GM12878 (cell line): ENCODE results near the gene PPP1R13L. TPM values are rescaled to one million over a fixed set of nuclear protein-coding genes. Genes with fewer than 3 reads are reported as not detected.
A peak's percentile ranks its signal among the peaks of the same experiment; 100 is the strongest.

Experiments used
- ATAC-seq: fragments of 200-7000 bp; cut with Tn5 transposase; 3 replicates; pipeline ENCODE4 v1.9.1; 2020; ENCODE audit warnings: mild to moderate bottlenecking, moderate library complexity
- BruUV-seq: library from RNA; stranded (reverse); fragments of 400-500 nt; replicated peaks from 2 replicates; lab custom pipeline; 2021; lab: Mats Ljungman, UMichigan
- CTCF ChIA-PET: fragments of 300-600 bp; sonication (Branson Sonifier 250); formaldehyde crosslinking; extraction: SDS; loops from one replicate; lab custom pipeline; 2021; ENCODE audit warnings: inconsistent platforms; lab: Yijun Ruan, JAX
- POLR2A ChIA-PET: fragments of 350-600 bp; formaldehyde crosslinking; extraction: SDS; loops from one replicate; lab custom pipeline; 2021; ENCODE audit warnings: inconsistent platforms; lab: Charles Lee
- RAD21 ChIA-PET: fragments of 300-600 bp; sonication (Branson Sonifier 250); formaldehyde crosslinking; loops from one replicate; lab custom pipeline; 2023; ENCODE audit warnings: antibody characterized with exemption; ENCODE audit not compliant: unreplicated experiment; lab: Charles Lee
- SMC1A ChIA-PET: fragments of 300-600 bp; sonication (Branson Sonifier 250); formaldehyde crosslinking; loops from one replicate; lab custom pipeline; 2023; ENCODE audit not compliant: unreplicated experiment, uncharacterized antibody; lab: Charles Lee
- DNase-seq: peaks from one replicate; pipeline ENCODE4 v3.0.0-alpha.2; 2011; ENCODE audit warnings: low read depth, low spot score
- FAIRE-seq: peaks from 3 replicates; lab custom pipeline; 2011; peaks lifted over from hg19 to GRCh38; lab: Jason Lieb, UNC
- H2AFZ ChIP-seq: 2 replicates; pipeline ENCODE4 v1.6.0; 2011; ENCODE audit warnings: low read depth, low read length, control low read depth; ENCODE audit not compliant: control insufficient read depth
- H3K27ac ChIP-seq: 2 replicates; pipeline ENCODE4 v1.5.1; 2011; ENCODE audit warnings: control low read depth; ENCODE audit not compliant: control insufficient read depth, insufficient read depth
- H3K27me3 ChIP-seq, 2 experiments: replicated peaks in 1 of 2; 2 replicates each; pipeline versions ENCODE4 v1.6.0 to v1.6.1; 2011; ENCODE audit warnings: low read length in 1 of 2; ENCODE audit not compliant: control insufficient read depth in 2 of 2, insufficient read depth in 2 of 2
- H3K36me3 ChIP-seq, 2 experiments: 2 replicates each; pipeline ENCODE4 v1.5.1; 2011; ENCODE audit warnings: low read length in 1 of 2; ENCODE audit not compliant: control insufficient read depth in 2 of 2, insufficient read depth in 2 of 2
- H3K4me1 ChIP-seq: 2 replicates; pipeline ENCODE4 v1.6.1; 2011; ENCODE audit warnings: mild to moderate bottlenecking, low read length, moderate library complexity, mixed read lengths; ENCODE audit not compliant: control insufficient read depth, insufficient read depth
- H3K4me2 ChIP-seq: 2 replicates; pipeline ENCODE4 v1.6.0; 2011; ENCODE audit warnings: control low read depth; ENCODE audit not compliant: control insufficient read depth, insufficient read depth
- H3K4me3 ChIP-seq: fragments of 200-600 bp; sonication (generic); 2 replicates; pipeline ENCODE4 v1.5.1; 2016
- H3K79me2 ChIP-seq: 2 replicates; pipeline ENCODE4 v1.6.0; 2011; ENCODE audit warnings: low read length; ENCODE audit not compliant: control insufficient read depth, insufficient read depth
- H3K9ac ChIP-seq: 2 replicates; pipeline ENCODE4 v1.8.0; 2011; ENCODE audit warnings: low read length, control low read depth, mixed read lengths; ENCODE audit not compliant: control insufficient read depth, insufficient read depth
- H3K9me3 ChIP-seq: replicated peaks from 3 replicates; pipeline ENCODE4 v1.5.1; 2011; ENCODE audit warnings: mild to moderate bottlenecking, low read length; ENCODE audit not compliant: control insufficient read depth, insufficient read depth
- H4K20me1 ChIP-seq: 2 replicates; pipeline ENCODE4 v1.6.0; 2011; ENCODE audit not compliant: control insufficient read depth, insufficient read depth
- BHLHE40 ChIP-seq, 2 experiments: fragments of 450-650 bp in 1 of 2; IDR thresholded peaks; 2 replicates each; pipeline ENCODE4 v1.6.1; 2011 to 2017; ENCODE audit warnings: low read depth in 2 of 2, borderline replicate concordance in 1 of 2, improper control_type of control experiment in 1 of 2, low read length in 1 of 2, mild to moderate bottlenecking in 1 of 2
- CHD4 ChIP-seq: fragments of 200-600 bp; sonication (generic); IDR thresholded peaks from 2 replicates; pipeline ENCODE4 v1.6.1; 2016; ENCODE audit warnings: mild to moderate bottlenecking
- DPF2 ChIP-seq: fragments of 450-650 bp; IDR thresholded peaks from 2 replicates; pipeline ENCODE4 v1.6.1; 2017; ENCODE audit warnings: mild to moderate bottlenecking
- IKZF1 ChIP-seq: fragments of 450-650 bp; conservative IDR thresholded peaks from 2 replicates; pipeline ENCODE4 v1.6.1; 2017; ENCODE audit warnings: antibody characterized with exemption, mild to moderate bottlenecking
- KDM1A ChIP-seq: fragments of 200-600 bp; sonication (generic); IDR thresholded peaks from 2 replicates; pipeline ENCODE4 v1.6.1; 2016; ENCODE audit warnings: borderline replicate concordance
- MEF2A ChIP-seq: IDR thresholded peaks from 2 replicates; pipeline ENCODE4 v1.6.1; 2011; ENCODE audit warnings: low read depth, mild to moderate bottlenecking, low read length, moderate library complexity; ENCODE audit not compliant: insufficient read depth
- MEF2B ChIP-seq: fragments of 450-650 bp; IDR thresholded peaks from 2 replicates; pipeline ENCODE4 v1.6.1; 2018; ENCODE audit warnings: mild to moderate bottlenecking, moderate library complexity; ENCODE audit not compliant: partially characterized antibody, poor library complexity, severe bottlenecking
- MYC ChIP-seq: IDR thresholded peaks from 2 replicates; pipeline ENCODE4 v1.6.1; 2011; ENCODE audit warnings: mild to moderate bottlenecking, low read length, moderate library complexity, inconsistent platforms; ENCODE audit not compliant: insufficient read depth, insufficient replicate concordance, insufficient read length, severe bottlenecking
- PML ChIP-seq: IDR thresholded peaks from 2 replicates; pipeline ENCODE4 v1.6.1; 2012; ENCODE audit warnings: low read length, inconsistent platforms
- SMAD5 ChIP-seq: IDR thresholded peaks from 2 replicates; pipeline ENCODE4 v1.6.1; 2016; ENCODE audit warnings: antibody characterized with exemption, low read depth
- SMARCA5 ChIP-seq: fragments of 450-650 bp; IDR thresholded peaks from 2 replicates; pipeline ENCODE4 v1.6.1; 2017; ENCODE audit warnings: mild to moderate bottlenecking
- ZNF217 ChIP-seq: fragments of 450-650 bp; IDR thresholded peaks from 2 replicates; pipeline ENCODE4 v1.6.1; 2017; ENCODE audit warnings: antibody characterized with exemption, mild to moderate bottlenecking
- WGBS: methylation state at CpG from one replicate; pipeline ENCODE4 v1.1.6; 2016; ENCODE audit warnings: low lambda C conversion rate; ENCODE audit not compliant: insufficient replicate concordance, insufficient coverage; ENCODE audit errors: missing lambda C conversion rate; 5-methylcytosine and 5-hydroxymethylcytosine counted together
- in situ Hi-C: fragments of 300-500 bp; cut with MboI; formaldehyde crosslinking; loops from 9 replicates; pipeline ENCODE4 v1.14.3; 2018; ENCODE audit warnings: mixed read lengths
- intact Hi-C: fragments of 100-400 bp; cut with micrococcal nuclease; formaldehyde crosslinking; loops from one replicate; pipeline ENCODE4 v1.14.2; 2022; ENCODE audit not compliant: unreplicated experiment
- polyA plus RNA-seq, 11 experiments: library from polyadenylated mRNA; depleted of rRNA in 4 of 11; unstranded in 6 of 11; stranded (reverse) in 5 of 11; fragments of >200 nt; fragmentation: Nextera tagmentation in 4 of 11; fragmentation: Illumina TruSeq in 1 of 11; extraction: Ambion mirVana in 4 of 11; extraction: Trizol in 1 of 11; gene quantifications; 1 replicate in 1 of 11; 2 replicates in 10 of 11; pipeline versions ENCODE4 v1.2.1 to v1.2.3, GENCODE V29; 2011 to 2016; ENCODE audit warnings: inconsistent platforms in 2 of 11, missing spikeins in 2 of 11, low read depth in 1 of 11
- total RNA-seq, 4 experiments: library from RNA; depleted of rRNA in 3 of 4; stranded (reverse); fragments of >200 nt in 3 of 4; fragmentation: Illumina TruSeq in 1 of 4; extraction: Trizol in 1 of 4; gene quantifications; 2 replicates each; pipeline versions ENCODE4 v1.2.1 to v1.2.3, GENCODE V29; 2013 to 2021
- TF ChIP-seq, protein P1 (sequence below), 3 experiments: IDR thresholded peaks in 2 of 3; conservative IDR thresholded peaks in 1 of 3; 2 replicates each; pipeline ENCODE4 v1.5.1; 2011; ENCODE audit warnings: low read depth in 3 of 3, low read length in 3 of 3, mild to moderate bottlenecking in 3 of 3, control low read depth in 2 of 3, moderate library complexity in 2 of 3, inconsistent platforms in 1 of 3, mixed read lengths in 1 of 3; ENCODE audit not compliant: control insufficient read depth in 2 of 3, insufficient read depth in 1 of 3; ENCODE audit errors: extremely low read depth in 1 of 3

Gene PPP1R13L
- total and polyA plus RNA-seq, 10 of the 15 experiments (the other 5 are each of a cell fraction or from before 2014, with no cell fraction given): 0.40 to 10.0 (median 2.5) TPM

- Histone ChIP-seq H3K27me3 (no peaks in the 10 kb centered on the region), H3K9me3 (no peaks in the 10 kb centered on the region), H2AFZ (peak overlapping the region; percentile 81), H3K36me3 (no peaks in the 10 kb centered on the region), H4K20me1 (no peaks in the 10 kb centered on the region), H3K4me3 (peak overlapping the region; percentile 98), H3K4me2 (peak overlapping the region; percentile 100), H3K4me1 (peaks cover 8% of the 10 kb centered on the region; the same call in 1 of the 2 replicates), H3K9ac (peak overlapping the region; percentile 70)
- FAIRE-seq (no peak), DNase-seq (no peak), ATAC-seq (peak; percentile 32)
- 3% methylated on average over 61 of the region's 73 CpGs for WGBS
- in situ Hi-C loops (no loop called here), intact Hi-C loops (loop anchor here (1.0 kb wide), 1 partner anchor 11 kb away; no protein-coding TSS in a partner anchor)
- ChIA-PET RAD21 (interaction anchor here (0.6 to 1.5 kb wide), 8 partner anchors 11 to 1235 kb away, joined by 3 to 20 read pairs (median 5); partner anchors contain the start of gene PPP1R13L), SMC1A (interaction anchor here (0.7 to 1.8 kb wide), 9 partner anchors 11 to 215 kb away, joined by 3 to 18 read pairs (median 5); partner anchors contain the start of gene PPP1R13L)
- 0 out of 2 replicates have a peak, but pooled peaks have one; percentile 25 for TF ChIP-seq PML
- no peak for TF ChIP-seq SMAD5
- no peak for TF ChIP-seq MYC
- TF ChIP-seq SMARCA5: peak; percentile 93
- peak; percentile 53; the same call in 1 of the 2 replicates for TF ChIP-seq IKZF1
- peak; percentile 72; the same call in 1 of the 2 replicates for TF ChIP-seq DPF2
- no peak for TF ChIP-seq BHLHE40 (IDR thresholded peaks at IDR 0.05; ENCODE audit: borderline replicate concordance in 1 of 2, low read depth in 2 of 2, low read length in 1 of 2)
- peak; percentile 91; the same call in 1 of the 2 replicates for TF ChIP-seq KDM1A
- peak; percentile 74 for TF ChIP-seq MEF2B
- TF ChIP-seq CHD4: 0 out of 2 replicates have a peak, but pooled peaks have one; percentile 5
- TF ChIP-seq, protein P1, sequence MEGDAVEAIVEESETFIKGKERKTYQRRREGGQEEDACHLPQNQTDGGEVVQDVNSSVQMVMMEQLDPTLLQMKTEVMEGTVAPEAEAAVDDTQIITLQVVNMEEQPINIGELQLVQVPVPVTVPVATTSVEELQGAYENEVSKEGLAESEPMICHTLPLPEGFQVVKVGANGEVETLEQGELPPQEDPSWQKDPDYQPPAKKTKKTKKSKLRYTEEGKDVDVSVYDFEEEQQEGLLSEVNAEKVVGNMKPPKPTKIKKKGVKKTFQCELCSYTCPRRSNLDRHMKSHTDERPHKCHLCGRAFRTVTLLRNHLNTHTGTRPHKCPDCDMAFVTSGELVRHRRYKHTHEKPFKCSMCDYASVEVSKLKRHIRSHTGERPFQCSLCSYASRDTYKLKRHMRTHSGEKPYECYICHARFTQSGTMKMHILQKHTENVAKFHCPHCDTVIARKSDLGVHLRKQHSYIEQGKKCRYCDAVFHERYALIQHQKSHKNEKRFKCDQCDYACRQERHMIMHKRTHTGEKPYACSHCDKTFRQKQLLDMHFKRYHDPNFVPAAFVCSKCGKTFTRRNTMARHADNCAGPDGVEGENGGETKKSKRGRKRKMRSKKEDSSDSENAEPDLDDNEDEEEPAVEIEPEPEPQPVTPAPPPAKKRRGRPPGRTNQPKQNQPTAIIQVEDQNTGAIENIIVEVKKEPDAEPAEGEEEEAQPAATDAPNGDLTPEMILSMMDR (IDR thresholded peaks at IDR 0.05 in 2 of 3, conservative IDR thresholded peaks at IDR 0.05 in 1 of 3; ENCODE audit: control insufficient read depth in 2 of 3, extremely low read depth in 1 of 3, insufficient read depth in 1 of 3, low read depth in 3 of 3, low read length in 3 of 3): peak; percentile 28 to 46 (median 45)
- TF ChIP-seq ZNF217: peak; percentile 92
- TF ChIP-seq MEF2A: 0 out of 2 replicates have a peak, but pooled peaks have one; percentile 67
- TF ChIP-seq, all 136 proteins: peak for 10
- BruUV-seq: no TSS peak
- Histone ChIP-seq H3K79me2 (peaks cover 2% of the 10 kb centered on the region; the same call in 1 of the 2 replicates), H3K27ac (no peak overlapping the region)
- ChIA-PET POLR2A (interaction anchor here (0.7 to 1.1 kb wide), 4 partner anchors 9 to 213 kb away, joined by 3 to 5 read pairs (median 4); no protein-coding TSS in a partner anchor), CTCF (interaction anchor here (0.8 to 7.0 kb wide), 14 partner anchors 9 to 264 kb away, joined by 3 to 103 read pairs (median 4); partner anchors contain the start of genes FOSB and QPCTL)
Observed at GRCh38 chr19:45428384-45429231, 23.7 kb upstream of the PPP1R13L start.
